ENCODE results near the gene CLEC4M. TPM values are rescaled to one million over a fixed set of nuclear protein-coding genes. Genes with fewer than 3 reads are reported as not detected.

The CLEC4M gene
- total and polyA plus RNA-seq, 4 donors = 22.2 to 33.5 (median 32.9) TPM

- WGBS = 84% methylated on average over 3 of the region's 3 CpGs
- Histone ChIP-seq H3K4me3 (ENCODE audit: low read depth in 1 of 3, low read length in 3 of 3) (no peak overlapping the region), H3K4me1 (ENCODE audit: control insufficient read depth in 4 of 4, insufficient read depth in 4 of 4, low read length in 3 of 4) (peaks cover 0 to 5% (median 2%) of the 10 kb centered on the region in 4 donors), H3K9ac (ENCODE audit: low read depth in 1 of 2, low read length in 2 of 2) (no peak overlapping the region), H3K9me3 (ENCODE audit: control insufficient read depth in 4 of 4, low read length in 3 of 4) (no peaks in the 10 kb centered on the region), H3K27ac (ENCODE audit: low read depth in 1 of 2, low read length in 2 of 2) (no peak overlapping the region), H3K36me3 (ENCODE audit: control insufficient read depth in 4 of 4, insufficient read depth in 3 of 4, low read depth in 1 of 4, low read length in 3 of 4) (no peaks in the 10 kb centered on the region), H3K27me3 (ENCODE audit: control insufficient read depth in 4 of 4, insufficient read depth in 4 of 4, low read length in 3 of 4) (peaks cover 0 to 2% (median 0%) of the 10 kb centered on the region in 4 donors)
- no peak for DNase-seq (ENCODE audit: low spot score)
- TF ChIP-seq HNF4G (IDR thresholded peaks at IDR 0.05) = no peak
- TF ChIP-seq NR2F2 (IDR thresholded peaks at IDR 0.05) = no peak
- TF ChIP-seq SP1 (IDR thresholded peaks at IDR 0.05) = no peak
- no peak for TF ChIP-seq FOXA1 (IDR thresholded peaks at IDR 0.05)
- TF ChIP-seq RAD21 (IDR thresholded peaks at IDR 0.05) = no peak
- TF ChIP-seq ATF3 (IDR thresholded peaks at IDR 0.05) = no peak
- no peak for TF ChIP-seq MAX (IDR thresholded peaks at IDR 0.05)
- TF ChIP-seq HNF4A (conservative IDR thresholded peaks at IDR 0.05) = no peak
- no peak for TF ChIP-seq JUND (IDR thresholded peaks at IDR 0.05)
- no peak for TF ChIP-seq GABPA (IDR thresholded peaks at IDR 0.05 in 1 of 2, conservative IDR thresholded peaks at IDR 0.05 in 1 of 2)
- no peak for TF ChIP-seq ZBTB33 (IDR thresholded peaks at IDR 0.05)
These were observed 30.4 kb downstream of the CLEC4M start for GRCh38 chr19:7793493-7793892.

- Histone ChIP-seq H3K27ac (ENCODE audit: low read depth in 1 of 2, low read length in 2 of 2) (no peak overlapping the region), H3K27me3 (ENCODE audit: control insufficient read depth in 4 of 4, insufficient read depth in 4 of 4, low read length in 3 of 4) (no peaks in the 10 kb centered on the region), H3K9me3 (ENCODE audit: control insufficient read depth in 4 of 4, low read length in 3 of 4) (no peaks in the 10 kb centered on the region), H3K36me3 (ENCODE audit: control insufficient read depth in 4 of 4, insufficient read depth in 3 of 4, low read depth in 1 of 4, low read length in 3 of 4) (no peaks in the 10 kb centered on the region), H3K4me3 (ENCODE audit: low read depth in 1 of 3, low read length in 3 of 3) (no peak overlapping the region), H3K9ac (ENCODE audit: low read depth in 1 of 2, low read length in 2 of 2) (no peak overlapping the region), H3K4me1 (ENCODE audit: control insufficient read depth in 4 of 4, insufficient read depth in 4 of 4, low read length in 3 of 4) (peaks cover 0 to 8% (median 2%) of the 10 kb centered on the region in 4 donors)
- TF ChIP-seq YY1 (IDR thresholded peaks at IDR 0.05) = no peak
- TF ChIP-seq ATF3 (IDR thresholded peaks at IDR 0.05) = no peak
- TF ChIP-seq HNF4G (IDR thresholded peaks at IDR 0.05) = no peak
- no peak for TF ChIP-seq TAF1 (conservative IDR thresholded peaks at IDR 0.05)
- WGBS = 78% methylated on average over 8 of the region's 8 CpGs
- no peak for DNase-seq (ENCODE audit: low spot score)
These were observed 32.6 kb downstream of the CLEC4M start for GRCh38 chr19:7795555-7796161.

GRCh38 chr19:7799640-7800355 lies 36.8 kb downstream of the CLEC4M start:
- peaks cover 0 to 8% (median 2%) of the 10 kb centered on the region in 4 donors for H3K4me1 ChIP-seq (ENCODE audit: control insufficient read depth in 4 of 4, insufficient read depth in 4 of 4, low read length in 3 of 4)
- WGBS = 4% methylated on average over 34 of the region's 34 CpGs
- H3K27ac ChIP-seq (ENCODE audit: low read depth in 1 of 2, low read length in 2 of 2) = no peak overlapping the region
- H3K36me3 ChIP-seq (ENCODE audit: control insufficient read depth in 4 of 4, insufficient read depth in 3 of 4, low read depth in 1 of 4, low read length in 3 of 4) = no peaks in the 10 kb centered on the region
- TF ChIP-seq FOXA2 (IDR thresholded peaks at IDR 0.05) = no peak
- peak; percentile 77 to 81 for TF ChIP-seq RAD21 (IDR thresholded peaks at IDR 0.05)
- TF ChIP-seq CTCF (IDR thresholded peaks at IDR 0.05; ENCODE audit: low read depth, low read length, missing input control) = peak; percentile 61
- no peak for TF ChIP-seq FOXA1 (IDR thresholded peaks at IDR 0.05)
- H3K27me3 ChIP-seq (ENCODE audit: control insufficient read depth in 4 of 4, insufficient read depth in 4 of 4, low read length in 3 of 4) = no peaks in the 10 kb centered on the region
- H3K9me3 ChIP-seq (ENCODE audit: control insufficient read depth in 4 of 4, low read length in 3 of 4) = no peaks in the 10 kb centered on the region
- peak overlapping the region in 1 of 2 donors; percentile 16 for H3K9ac ChIP-seq (ENCODE audit: low read depth in 1 of 2, low read length in 2 of 2)
- no peak overlapping the region for H3K4me3 ChIP-seq (ENCODE audit: low read depth in 1 of 3, low read length in 3 of 3)
- peak; percentile 55 for DNase-seq (ENCODE audit: low spot score)

Measured in liver (tissue), 9 donors.